H1 (cell line): ENCODE measurements around the gene AATK. TPM values are rescaled to one million over a fixed set of nuclear protein-coding genes. Genes with fewer than 3 reads are reported as not detected.

Experiments
- CTCF ChIA-PET: fragments of 300-600 bp; sonication (Branson Sonifier 250); formaldehyde crosslinking; loops from one replicate; lab custom pipeline; 2021; ENCODE audit not compliant: partially characterized antibody; lab: Charles Lee
- POLR2A ChIA-PET: fragments of 300-600 bp; sonication (Branson Sonifier 250); formaldehyde crosslinking; loops from one replicate; lab custom pipeline; 2021; ENCODE audit warnings: inconsistent platforms; ENCODE audit not compliant: partially characterized antibody; lab: Charles Lee
- DNase-seq, 2 experiments: peaks; one replicate each; pipeline versions ENCODE4 v3.0.0 to v3.0.0-alpha.2; 2010 to 2022; ENCODE audit warnings: low spot score in 2 of 2, low read depth in 1 of 2, mixed read lengths in 1 of 2
- FAIRE-seq: peaks from 2 replicates; lab custom pipeline; 2011; peaks lifted over from hg19 to GRCh38; lab: Jason Lieb, UNC
- H2AFZ ChIP-seq: 2 replicates; pipeline ENCODE4 v1.8.1; 2012; ENCODE audit warnings: low read length, inconsistent platforms
- H2AK5ac ChIP-seq: 2 replicates; pipeline ENCODE4 v1.6.1; 2013; ENCODE audit warnings: low read depth, low read length
- H2BK120ac ChIP-seq: replicated peaks from 2 replicates; pipeline ENCODE3; 2013; ENCODE audit warnings: low read depth, low read length, inconsistent platforms
- H2BK12ac ChIP-seq: 2 replicates; pipeline ENCODE4 v1.6.1; 2013; ENCODE audit warnings: low read depth, low read length
- H2BK15ac ChIP-seq: 2 replicates; pipeline ENCODE4 v1.6.1; 2013; ENCODE audit warnings: low read length
- H2BK20ac ChIP-seq: 2 replicates; pipeline ENCODE4 v1.6.1; 2013; ENCODE audit warnings: low read length
- H2BK5ac ChIP-seq: 2 replicates; pipeline ENCODE4 v1.6.1; 2013; ENCODE audit warnings: low read depth, low read length
- H3K14ac ChIP-seq: 2 replicates; pipeline ENCODE4 v1.6.1; 2013; ENCODE audit warnings: inconsistent platforms; ENCODE audit not compliant: insufficient read length
- H3K18ac ChIP-seq: 2 replicates; pipeline ENCODE4 v1.6.1; 2013; ENCODE audit warnings: low read length; ENCODE audit errors: extremely low read depth
- H3K23ac ChIP-seq: 2 replicates; pipeline ENCODE4 v1.6.1; 2013; ENCODE audit warnings: inconsistent platforms; ENCODE audit not compliant: insufficient read length
- H3K23me2 ChIP-seq: 2 replicates; pipeline ENCODE4 v1.6.1; 2013; ENCODE audit warnings: low read depth, low read length
- H3K27ac ChIP-seq: 2 replicates; pipeline ENCODE4 v1.6.1; 2011; ENCODE audit warnings: low read depth, low read length, inconsistent platforms
- H3K27me3 ChIP-seq, 4 experiments: replicated peaks in 1 of 4; 1 replicate in 1 of 4; 2 replicates in 3 of 4; pipeline versions ENCODE4 v1.6.1 to v1.8.1; 2011 to 2013; ENCODE audit warnings: low read length in 3 of 4, mild to moderate bottlenecking in 3 of 4, inconsistent platforms in 2 of 4, mixed read lengths in 2 of 4, moderate library complexity in 1 of 4; ENCODE audit not compliant: control insufficient read depth in 3 of 4, insufficient read depth in 3 of 4; ENCODE audit errors: extremely low read depth in 1 of 4
- H3K36me3 ChIP-seq, 4 experiments: 2 replicates each; pipeline versions ENCODE4 v1.6.1 to v1.8.1; 2011 to 2013; ENCODE audit warnings: mild to moderate bottlenecking in 4 of 4, low read length in 3 of 4, moderate library complexity in 2 of 4, control low read depth in 1 of 4, inconsistent platforms in 1 of 4; ENCODE audit not compliant: insufficient read depth in 4 of 4, control insufficient read depth in 2 of 4
- H3K4ac ChIP-seq: replicated peaks from 2 replicates; pipeline ENCODE3; 2013; ENCODE audit warnings: low read length, low read depth, mixed read lengths, inconsistent platforms; ENCODE audit not compliant: insufficient read length
- H3K4me1 ChIP-seq, 4 experiments: replicated peaks in 1 of 4; 1 replicate in 1 of 4; 2 replicates in 3 of 4; pipeline versions ENCODE4 v1.6.1 to v1.8.1; 2011 to 2013; ENCODE audit warnings: low read length in 3 of 4, inconsistent platforms in 2 of 4, mixed read lengths in 1 of 4; ENCODE audit not compliant: insufficient read depth in 4 of 4, control insufficient read depth in 3 of 4
- H3K4me2 ChIP-seq, 2 experiments: 2 replicates each; pipeline versions ENCODE4 v1.6.1 to v1.8.1; 2011 to 2013; ENCODE audit warnings: low read depth in 2 of 2, low read length in 2 of 2, control low read depth in 1 of 2, inconsistent platforms in 1 of 2, mild to moderate bottlenecking in 1 of 2; ENCODE audit not compliant: insufficient read depth in 1 of 2
- H3K4me3 ChIP-seq, 4 experiments: fragments of 200-600, 300-600 bp in 1 of 4; sonication (generic), shearing (Covaris generic), sonication (Bioruptor Twin) in 1 of 4; 2 replicates each; pipeline versions ENCODE4 v1.5.1 to v1.8.1; 2011 to 2016; ENCODE audit warnings: low read length in 4 of 4, low read depth in 3 of 4, control low read depth in 2 of 4, inconsistent platforms in 2 of 4, mild to moderate bottlenecking in 2 of 4, mixed read lengths in 1 of 4, moderate library complexity in 1 of 4; ENCODE audit not compliant: insufficient read depth in 2 of 4; ENCODE audit errors: extremely low read depth in 1 of 4
- H3K56ac ChIP-seq: replicated peaks from 2 replicates; pipeline ENCODE3; 2013; ENCODE audit warnings: low read depth, mild to moderate bottlenecking, mixed read lengths, low read length, inconsistent platforms; ENCODE audit not compliant: insufficient read length
- H3K79me1 ChIP-seq: 2 replicates; pipeline ENCODE4 v1.6.1; 2013; ENCODE audit warnings: low read depth, low read length, control low read depth
- H3K79me2 ChIP-seq, 2 experiments: 2 replicates each; pipeline versions ENCODE4 v1.6.1 to v1.8.1; 2012 to 2013; ENCODE audit warnings: low read length in 2 of 2, mild to moderate bottlenecking in 2 of 2, inconsistent platforms in 1 of 2; ENCODE audit not compliant: insufficient read depth in 2 of 2, control insufficient read depth in 1 of 2
- H3K9ac ChIP-seq, 4 experiments: replicated peaks in 1 of 4; 1 replicate in 1 of 4; 2 replicates in 3 of 4; pipeline versions ENCODE4 v1.6.1 to v1.8.1; 2011 to 2013; ENCODE audit warnings: low read depth in 3 of 4, low read length in 3 of 4, control low read depth in 2 of 4, mild to moderate bottlenecking in 2 of 4, moderate library complexity in 2 of 4, inconsistent platforms in 1 of 4; ENCODE audit errors: extremely low read depth in 1 of 4
- H3K9me3 ChIP-seq, 2 experiments: 2 replicates each; pipeline versions ENCODE4 v1.6.1 to v1.8.1; 2012 to 2013; ENCODE audit warnings: mild to moderate bottlenecking in 2 of 2, moderate library complexity in 2 of 2, control low read depth in 1 of 2, inconsistent platforms in 1 of 2, low read depth in 1 of 2, low read length in 1 of 2, mixed read lengths in 1 of 2; ENCODE audit not compliant: insufficient read depth in 2 of 2
- H4K20me1 ChIP-seq, 2 experiments: replicated peaks in 1 of 2; 2 replicates each; pipeline versions ENCODE3 to v1.8.1; 2011 to 2013; ENCODE audit warnings: inconsistent platforms in 2 of 2, low read length in 2 of 2, mild to moderate bottlenecking in 1 of 2; ENCODE audit not compliant: insufficient read depth in 2 of 2, control insufficient read depth in 1 of 2
- H4K5ac ChIP-seq: 2 replicates; pipeline ENCODE4 v1.6.1; 2013; ENCODE audit warnings: low read length, low read depth, mixed read lengths, inconsistent platforms; ENCODE audit not compliant: insufficient read length
- H4K8ac ChIP-seq: 2 replicates; pipeline ENCODE4 v1.8.0; 2013; ENCODE audit warnings: mild to moderate bottlenecking, moderate library complexity, low read length, inconsistent platforms; ENCODE audit not compliant: insufficient read depth; ENCODE audit errors: extremely low read depth
- H4K91ac ChIP-seq: replicated peaks from 2 replicates; pipeline ENCODE3; 2013; ENCODE audit warnings: low read length, mixed read lengths, inconsistent platforms; ENCODE audit not compliant: insufficient read length
- BACH1 ChIP-seq: IDR thresholded peaks from 2 replicates; pipeline ENCODE4 v1.6.1; 2012; ENCODE audit warnings: low read length, improper control_type of control experiment
- CHD2 ChIP-seq: IDR thresholded peaks from 2 replicates; pipeline ENCODE4 v1.6.1; 2012; ENCODE audit warnings: low read length, improper control_type of control experiment
- CREB1 ChIP-seq: IDR thresholded peaks from 2 replicates; pipeline ENCODE4 v1.6.1; 2012; ENCODE audit warnings: inconsistent platforms
- EP300 ChIP-seq, 2 experiments: IDR thresholded peaks; 1 replicate in 1 of 2; 2 replicates in 1 of 2; pipeline ENCODE4 v1.6.1; 2011 to 2012; ENCODE audit warnings: low read depth in 2 of 2, low read length in 2 of 2, mild to moderate bottlenecking in 2 of 2, borderline replicate concordance in 1 of 2, inconsistent platforms in 1 of 2, moderate library complexity in 1 of 2
- FOSL1 ChIP-seq: IDR thresholded peaks from 2 replicates; pipeline ENCODE4 v1.6.1; 2011; ENCODE audit warnings: mild to moderate bottlenecking, low read depth, low read length, moderate library complexity; ENCODE audit not compliant: insufficient read depth
- JUN ChIP-seq: IDR thresholded peaks from 2 replicates; pipeline ENCODE4 v1.6.1; 2011; ENCODE audit warnings: low read depth, mild to moderate bottlenecking, improper control_type of control experiment, low read length
- POLR2AphosphoS5 ChIP-seq: IDR thresholded peaks from 2 replicates; pipeline ENCODE4 v1.6.1; 2011; ENCODE audit warnings: low read depth, low read length
- RBBP5 ChIP-seq: IDR thresholded peaks from 2 replicates; pipeline ENCODE4 v1.7.1; 2012; ENCODE audit warnings: low read depth, mild to moderate bottlenecking, inconsistent platforms, low read length, moderate library complexity, borderline replicate concordance
- RNF2 ChIP-seq: fragments of 200-900, 300-1000 bp; sonication (generic); IDR thresholded peaks from 2 replicates; pipeline ENCODE4 v1.7.1; 2016; ENCODE audit warnings: borderline replicate concordance, low read depth, mild to moderate bottlenecking, antibody characterized with exemption, low read length; ENCODE audit not compliant: poor library complexity, severe bottlenecking; ENCODE audit errors: missing control alignments
- SAP30 ChIP-seq: fragments of 300-600 bp; sonication (generic); IDR thresholded peaks from 2 replicates; pipeline ENCODE4 v1.7.1; 2012; ENCODE audit warnings: low read length, moderate library complexity, mild to moderate bottlenecking, inconsistent platforms; ENCODE audit not compliant: insufficient read depth, insufficient replicate concordance
- SUZ12 ChIP-seq: fragments of 200-600 bp; sonication (generic); IDR thresholded peaks from 2 replicates; pipeline ENCODE4 v1.6.1; 2012; ENCODE audit warnings: mild to moderate bottlenecking, inconsistent platforms, low read length, moderate library complexity, mixed read lengths
- TBP ChIP-seq: IDR thresholded peaks from 2 replicates; pipeline ENCODE4 v1.6.1; 2011; ENCODE audit warnings: low read depth, low read length, improper control_type of control experiment
- YY1 ChIP-seq: IDR thresholded peaks from 2 replicates; pipeline ENCODE4 v1.6.1; 2011; ENCODE audit warnings: low read depth, mild to moderate bottlenecking, low read length
- ZNF274 ChIP-seq: IDR thresholded peaks from 2 replicates; pipeline ENCODE4 v1.7.0; 2012; ENCODE audit warnings: low read length, borderline replicate concordance; ENCODE audit errors: extremely low read depth
- WGBS, 2 experiments: shearing (Covaris generic) in 1 of 2; methylation state at CpG; one replicate each; pipeline versions ENCODE4 v1.1.6 to v1.1.7; 2013 to 2015; ENCODE audit warnings: low lambda C conversion rate in 2 of 2, mixed read lengths in 2 of 2, inconsistent platforms in 1 of 2, low coverage in 1 of 2, missing lambda C conversion rate in 1 of 2; ENCODE audit not compliant: insufficient replicate concordance in 2 of 2, insufficient coverage in 1 of 2, insufficient read length in 1 of 2; ENCODE audit errors: extremely low coverage in 1 of 2, missing lambda C conversion rate in 1 of 2; 5-methylcytosine and 5-hydroxymethylcytosine counted together
- polyA plus RNA-seq, 7 experiments: library from polyadenylated mRNA; depleted of rRNA in 3 of 7; stranded (reverse) in 5 of 7; unstranded in 2 of 7; fragments of >200 nt in 5 of 7; fragments of 200-250 nt in 2 of 7; gene quantifications; 1 replicate in 5 of 7; 2 replicates in 1 of 7; 4 replicates in 1 of 7; pipeline versions ENCODE4 v1.2.1 to v1.2.3, GENCODE V29; 2011 to 2013; ENCODE audit warnings: missing spikeins in 2 of 7, mixed read lengths in 2 of 7
- total RNA-seq: library from RNA; stranded (reverse); fragmentation: NEBNext Ultra II Directional; extraction: Animal tissue kit (Norgen Biotek cat#: 25700); gene quantifications from 2 replicates; pipeline ENCODE4 v1.2.1, GENCODE V29; 2021

AATK gene
- total and polyA plus RNA-seq, 2 of the 8 experiments (the other 6 are each of a cell fraction or from before 2014, with no cell fraction given): 1.7 to 3.5 TPM

DNA sequence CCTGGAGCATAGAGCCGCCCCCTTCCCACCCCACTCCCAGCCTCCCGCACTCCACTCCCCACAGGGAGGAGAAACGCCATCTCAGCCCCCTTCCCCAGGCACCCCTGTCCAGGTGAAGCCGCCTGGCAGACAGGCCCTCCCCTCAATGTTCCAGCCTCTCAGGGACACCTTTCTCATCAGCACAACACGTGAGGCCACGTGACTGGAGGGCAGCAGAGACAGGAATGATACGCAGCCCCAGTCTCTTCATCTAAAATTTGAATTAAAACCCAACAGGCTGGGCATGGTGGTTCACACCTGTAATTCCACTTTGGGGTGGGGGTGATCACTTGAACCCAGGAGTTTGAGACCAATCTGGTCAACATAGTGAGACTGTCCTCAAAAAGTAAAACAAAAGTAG is 20.2 kb upstream of the AATK start:
- Histone ChIP-seq H3K4me3 (no peak overlapping the region), H2BK120ac (no peak overlapping the region), H3K79me2 (no peaks in the 10 kb centered on the region), H2BK5ac (no peak overlapping the region), H3K23me2 (no peaks in the 10 kb centered on the region), H3K4me2 (no peak overlapping the region), H3K9ac (no peak overlapping the region; a peak in 1 of 7 replicates), H2BK20ac (no peak overlapping the region), H3K56ac (no peak overlapping the region), H2BK15ac (no peak overlapping the region), H3K18ac (no peak overlapping the region), H3K23ac (no peak overlapping the region), H3K14ac (no peak overlapping the region), H4K91ac (no peak overlapping the region), H4K20me1 (peaks cover 0 to 3% of the 10 kb centered on the region in 2 experiments), H2BK12ac (no peak overlapping the region), H3K9me3 (no peaks in the 10 kb centered on the region; a peak in 1 of 4 replicates), H3K79me1 (no peaks in the 10 kb centered on the region), H3K27ac (no peak overlapping the region), H3K4ac (no peak overlapping the region), H4K8ac (no peak overlapping the region), H3K36me3 (peaks cover 0 to 7% (median 0%) of the 10 kb centered on the region in 4 experiments; a peak in 3 of 8 replicates), H2AFZ (no peak overlapping the region), H3K4me1 (peaks cover 0 to 5% (median under 1%) of the 10 kb centered on the region in 4 experiments; a peak in 2 of 7 replicates), H2AK5ac (no peak overlapping the region), H4K5ac (no peak overlapping the region), H3K27me3 (no peaks in the 10 kb centered on the region)
- TF ChIP-seq YY1 (no peak), CHD2 (no peak), POLR2AphosphoS5 (no peak), TBP (no peak), FOSL1 (no peak), SAP30 (no peak), RBBP5 (no peak), EP300 (IDR thresholded peaks at IDR 0.05; ENCODE audit: borderline replicate concordance in 1 of 2, low read depth in 2 of 2, low read length in 2 of 2) (no peak), ZNF274 (no peak), CREB1 (no peak), BACH1 (no peak), JUN (no peak), SUZ12 (no peak), RNF2 (no peak)
- DNase-seq: no peak
- ChIA-PET POLR2A (interaction anchor here (0.5 to 1.6 kb wide), 3 partner anchors 18 to 1455 kb away, joined by 3 read pairs; no protein-coding TSS in a partner anchor), CTCF (interaction anchor here (1.2 to 1.9 kb wide), 2 partner anchors 14 to 65 kb away, joined by 4 to 6 read pairs; no protein-coding TSS in a partner anchor)
- 87% methylated on average over 4 of the region's 7 CpGs; no CpG with 5 or more reads in 1 of the 2 experiments for WGBS, 2 experiments
- FAIRE-seq: no peak
